Brain microvascular endothelial cell (primary cell): ENCODE measurements around the gene FMNL1.
A peak's percentile ranks its signal among the peaks of the same experiment; 100 is the strongest.

Experiments
- DNase-seq: peaks from one replicate; pipeline ENCODE4 v3.0.0-alpha.2; 2020
- H3K27ac ChIP-seq: fragments of 250-450 bp; sonication (Bioruptor Pico); 2 replicates; pipeline ENCODE4 v1.5.1; 2020; ENCODE audit warnings: mild to moderate bottlenecking, moderate library complexity
- H3K27me3 ChIP-seq: fragments of 250-450 bp; sonication (Bioruptor Pico); replicated peaks from 2 replicates; pipeline ENCODE4 v1.5.1; 2020; ENCODE audit warnings: mild to moderate bottlenecking
- H3K36me3 ChIP-seq: fragments of 250-450 bp; sonication (Bioruptor Pico); replicated peaks from 2 replicates; pipeline ENCODE4 v1.5.1; 2020; ENCODE audit warnings: mild to moderate bottlenecking
- H3K4me3 ChIP-seq: 2 replicates; pipeline ENCODE4 v1.5.1; 2011; ENCODE audit warnings: low read depth, mild to moderate bottlenecking, control low read depth, low read length, moderate library complexity
- in situ Hi-C: cut with HindIII; loops from 2 replicates; pipeline ENCODE4 v1.10.0; 2017; ENCODE audit warnings: low sequenced_read_pairs, low pct_ligation_motif_present
- TF ChIP-seq, protein P1 (sequence below): IDR thresholded peaks from 2 replicates; pipeline ENCODE4 v1.5.1; 2011; ENCODE audit warnings: low read depth, mild to moderate bottlenecking, moderate library complexity, low read length, control low read depth, inconsistent platforms; ENCODE audit errors: missing control alignments

Gene FMNL1

DNA sequence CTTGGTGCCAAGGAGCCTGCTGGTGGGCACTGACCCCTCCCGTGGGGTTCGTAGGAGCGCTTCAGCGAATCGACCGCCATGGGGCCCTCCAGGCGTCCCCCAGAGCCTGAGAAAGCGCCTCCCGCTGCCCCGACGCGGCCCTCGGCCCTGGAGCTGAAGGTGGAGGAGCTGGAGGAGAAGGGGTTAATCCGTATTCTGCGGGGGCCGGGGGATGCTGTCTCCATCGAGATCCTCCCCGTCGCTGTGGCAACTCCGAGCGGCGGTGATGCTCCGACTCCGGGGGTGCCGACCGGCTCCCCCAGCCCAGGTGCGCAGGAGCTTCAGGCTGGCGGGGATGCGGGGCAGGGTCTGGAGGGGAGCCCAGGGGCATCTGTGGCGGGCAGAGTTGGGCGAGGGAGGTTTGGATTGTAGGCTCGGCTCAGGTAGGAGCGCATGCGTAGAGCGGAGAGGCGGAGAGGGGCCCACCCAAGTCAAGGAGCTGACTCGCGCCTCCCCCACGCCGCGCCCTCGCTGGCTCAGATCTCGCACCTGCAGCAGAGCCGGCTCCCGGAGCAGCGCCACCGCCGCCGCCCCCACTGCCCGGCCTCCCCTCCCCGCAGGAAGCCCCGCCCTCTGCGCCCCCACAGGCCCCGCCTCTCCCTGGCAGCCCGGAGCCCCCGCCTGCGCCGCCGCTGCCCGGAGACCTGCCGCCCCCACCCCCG lies 19.8 kb downstream of the FMNL1 start:
- DNase-seq: no peak
- H3K27me3 ChIP-seq: peaks cover 11% of the 10 kb centered on the region
- no peaks in the 10 kb centered on the region for H3K36me3 ChIP-seq
- TF ChIP-seq, protein P1, sequence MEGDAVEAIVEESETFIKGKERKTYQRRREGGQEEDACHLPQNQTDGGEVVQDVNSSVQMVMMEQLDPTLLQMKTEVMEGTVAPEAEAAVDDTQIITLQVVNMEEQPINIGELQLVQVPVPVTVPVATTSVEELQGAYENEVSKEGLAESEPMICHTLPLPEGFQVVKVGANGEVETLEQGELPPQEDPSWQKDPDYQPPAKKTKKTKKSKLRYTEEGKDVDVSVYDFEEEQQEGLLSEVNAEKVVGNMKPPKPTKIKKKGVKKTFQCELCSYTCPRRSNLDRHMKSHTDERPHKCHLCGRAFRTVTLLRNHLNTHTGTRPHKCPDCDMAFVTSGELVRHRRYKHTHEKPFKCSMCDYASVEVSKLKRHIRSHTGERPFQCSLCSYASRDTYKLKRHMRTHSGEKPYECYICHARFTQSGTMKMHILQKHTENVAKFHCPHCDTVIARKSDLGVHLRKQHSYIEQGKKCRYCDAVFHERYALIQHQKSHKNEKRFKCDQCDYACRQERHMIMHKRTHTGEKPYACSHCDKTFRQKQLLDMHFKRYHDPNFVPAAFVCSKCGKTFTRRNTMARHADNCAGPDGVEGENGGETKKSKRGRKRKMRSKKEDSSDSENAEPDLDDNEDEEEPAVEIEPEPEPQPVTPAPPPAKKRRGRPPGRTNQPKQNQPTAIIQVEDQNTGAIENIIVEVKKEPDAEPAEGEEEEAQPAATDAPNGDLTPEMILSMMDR: no peak
- peak overlapping the region; percentile 17 for H3K4me3 ChIP-seq
- H3K27ac ChIP-seq: no peak overlapping the region
- in situ Hi-C loops: no loop called here

DNA sequence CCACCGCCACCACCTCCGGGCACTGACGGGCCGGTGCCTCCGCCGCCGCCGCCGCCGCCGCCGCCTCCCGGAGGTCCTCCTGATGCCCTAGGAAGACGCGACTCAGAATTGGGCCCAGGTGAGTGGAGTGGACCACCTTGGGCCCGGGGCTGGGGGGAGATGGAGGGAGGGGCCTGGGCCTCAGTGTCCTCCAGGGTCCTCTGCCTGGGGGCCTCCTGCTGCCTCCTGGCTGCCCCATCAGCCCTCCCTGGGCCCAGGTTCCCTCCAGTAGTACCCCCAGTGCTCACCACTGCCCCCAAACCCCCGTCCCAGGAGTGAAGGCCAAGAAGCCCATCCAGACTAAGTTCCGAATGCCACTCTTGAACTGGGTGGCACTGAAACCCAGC lies 20.3 kb downstream of the FMNL1 start:
- peaks cover 11% of the 10 kb centered on the region for H3K27me3 ChIP-seq
- in situ Hi-C loops: no loop called here
- H3K4me3 ChIP-seq: no peak overlapping the region

DNA sequence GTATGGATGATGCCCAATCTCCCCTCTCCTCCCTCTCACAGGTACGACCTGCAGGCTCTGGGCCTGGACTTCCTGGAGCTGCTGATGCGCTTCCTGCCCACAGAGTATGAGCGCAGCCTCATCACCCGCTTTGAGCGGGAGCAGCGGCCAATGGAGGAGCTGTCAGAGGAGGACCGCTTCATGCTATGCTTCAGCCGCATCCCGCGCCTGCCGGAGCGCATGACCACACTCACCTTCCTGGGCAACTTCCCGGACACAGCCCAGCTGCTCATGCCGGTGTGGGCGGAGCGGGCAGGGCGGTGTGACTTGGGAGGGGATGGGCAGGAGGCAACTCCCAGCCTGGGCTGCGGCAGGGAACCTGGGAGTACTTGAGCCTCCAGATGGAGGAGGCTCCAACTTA lies 22.1 kb downstream of the FMNL1 start:
- DNase-seq: no peak
- Histone ChIP-seq H3K4me3 (no peak overlapping the region), H3K27ac (no peak overlapping the region), H3K27me3 (peaks cover 11% of the 10 kb centered on the region), H3K36me3 (no peaks in the 10 kb centered on the region)
- in situ Hi-C loops: no loop called here
- TF ChIP-seq, protein P1: no peak

More for the DNA sequence above, 20.3 kb downstream of the FMNL1 start:
- TF ChIP-seq, protein P1: no peak
- no peak overlapping the region for H3K27ac ChIP-seq
- no peaks in the 10 kb centered on the region for H3K36me3 ChIP-seq
- DNase-seq: no peak

DNA sequence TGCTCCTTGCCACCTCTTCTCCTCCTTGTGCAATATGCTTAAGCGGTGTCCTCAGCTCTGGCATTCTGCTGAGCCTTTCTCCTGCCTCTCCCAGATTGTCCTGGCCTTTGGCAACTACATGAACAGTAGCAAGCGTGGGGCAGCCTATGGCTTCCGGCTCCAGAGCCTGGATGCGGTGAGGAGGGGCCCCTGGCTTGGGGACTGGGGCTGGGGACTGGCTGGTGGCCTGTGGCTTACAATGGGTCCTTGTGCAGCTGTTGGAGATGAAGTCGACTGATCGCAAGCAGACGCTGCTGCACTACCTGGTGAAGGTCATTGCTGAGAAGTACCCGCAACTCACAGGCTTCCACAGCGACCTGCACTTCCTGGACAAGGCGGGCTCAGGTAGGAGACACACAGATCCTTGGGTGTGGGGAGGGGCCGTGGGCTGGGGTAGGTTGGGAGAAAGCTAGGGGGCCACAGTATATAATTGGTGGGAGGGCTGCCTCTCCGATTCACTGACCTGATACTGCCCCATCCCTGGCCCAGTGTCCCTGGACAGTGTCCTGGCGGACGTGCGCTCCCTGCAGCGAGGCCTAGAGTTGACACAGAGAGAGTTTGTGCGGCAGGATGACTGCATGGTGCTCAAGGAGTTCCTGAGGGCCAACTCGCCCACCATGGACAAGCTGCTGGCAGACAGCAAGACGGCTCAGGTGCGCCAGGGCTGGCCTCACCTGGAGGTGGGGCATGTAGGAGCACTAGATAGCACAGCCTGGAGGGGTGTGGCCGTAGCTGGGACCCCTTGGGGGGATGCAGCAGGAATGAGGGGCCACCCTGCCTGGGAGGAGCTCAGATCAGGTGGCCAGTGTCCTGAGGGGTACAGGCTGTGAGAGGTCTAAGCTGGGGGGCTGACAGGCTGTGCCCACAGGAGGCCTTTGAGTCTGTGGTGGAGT lies 23.3 kb downstream of the FMNL1 start:
- TF ChIP-seq, protein P1: no peak
- no peak for DNase-seq
- no peak overlapping the region for H3K27ac ChIP-seq
- no peak overlapping the region for H3K4me3 ChIP-seq
- H3K27me3 ChIP-seq: peaks cover 11% of the 10 kb centered on the region
- no peaks in the 10 kb centered on the region for H3K36me3 ChIP-seq
- in situ Hi-C loops: no loop called here

DNA sequence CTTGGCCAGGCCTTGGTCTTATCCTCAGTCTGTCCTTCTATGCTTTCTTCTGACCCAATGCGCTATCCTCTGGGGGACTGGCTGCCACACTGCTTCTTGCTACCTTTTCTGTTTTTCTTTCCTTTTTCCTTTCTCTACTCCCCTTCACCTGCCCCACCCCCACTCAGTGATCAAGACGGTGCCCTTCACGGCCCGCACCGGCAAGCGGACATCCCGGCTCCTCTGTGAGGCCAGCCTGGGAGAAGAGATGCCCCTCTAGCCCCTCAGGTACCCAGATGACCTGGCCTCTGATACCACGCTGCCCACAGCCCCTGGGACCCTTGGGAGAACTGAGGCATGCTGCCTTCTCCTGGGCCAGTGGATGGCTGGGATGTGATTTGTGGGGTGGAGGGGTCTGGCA lies 24.7 kb downstream of the FMNL1 start:
- Histone ChIP-seq H3K27ac (no peak overlapping the region), H3K36me3 (no peaks in the 10 kb centered on the region), H3K27me3 (peaks cover 3% of the 10 kb centered on the region), H3K4me3 (peak overlapping the region; percentile 58)
- in situ Hi-C loops: no loop called here
- TF ChIP-seq, protein P1: no peak
- no peak for DNase-seq
